HG03354 (cell line): ENCODE measurements around the gene UGGT1.

Experiments used
- ATAC-seq: cut with Tn5 transposase; IDR thresholded peaks from one replicate; pipeline ENCODE4 v1.9.1; 2021; ENCODE audit warnings: mild to moderate bottlenecking; ENCODE audit not compliant: unreplicated experiment, poor library complexity, severe bottlenecking

Gene UGGT1, protein sequence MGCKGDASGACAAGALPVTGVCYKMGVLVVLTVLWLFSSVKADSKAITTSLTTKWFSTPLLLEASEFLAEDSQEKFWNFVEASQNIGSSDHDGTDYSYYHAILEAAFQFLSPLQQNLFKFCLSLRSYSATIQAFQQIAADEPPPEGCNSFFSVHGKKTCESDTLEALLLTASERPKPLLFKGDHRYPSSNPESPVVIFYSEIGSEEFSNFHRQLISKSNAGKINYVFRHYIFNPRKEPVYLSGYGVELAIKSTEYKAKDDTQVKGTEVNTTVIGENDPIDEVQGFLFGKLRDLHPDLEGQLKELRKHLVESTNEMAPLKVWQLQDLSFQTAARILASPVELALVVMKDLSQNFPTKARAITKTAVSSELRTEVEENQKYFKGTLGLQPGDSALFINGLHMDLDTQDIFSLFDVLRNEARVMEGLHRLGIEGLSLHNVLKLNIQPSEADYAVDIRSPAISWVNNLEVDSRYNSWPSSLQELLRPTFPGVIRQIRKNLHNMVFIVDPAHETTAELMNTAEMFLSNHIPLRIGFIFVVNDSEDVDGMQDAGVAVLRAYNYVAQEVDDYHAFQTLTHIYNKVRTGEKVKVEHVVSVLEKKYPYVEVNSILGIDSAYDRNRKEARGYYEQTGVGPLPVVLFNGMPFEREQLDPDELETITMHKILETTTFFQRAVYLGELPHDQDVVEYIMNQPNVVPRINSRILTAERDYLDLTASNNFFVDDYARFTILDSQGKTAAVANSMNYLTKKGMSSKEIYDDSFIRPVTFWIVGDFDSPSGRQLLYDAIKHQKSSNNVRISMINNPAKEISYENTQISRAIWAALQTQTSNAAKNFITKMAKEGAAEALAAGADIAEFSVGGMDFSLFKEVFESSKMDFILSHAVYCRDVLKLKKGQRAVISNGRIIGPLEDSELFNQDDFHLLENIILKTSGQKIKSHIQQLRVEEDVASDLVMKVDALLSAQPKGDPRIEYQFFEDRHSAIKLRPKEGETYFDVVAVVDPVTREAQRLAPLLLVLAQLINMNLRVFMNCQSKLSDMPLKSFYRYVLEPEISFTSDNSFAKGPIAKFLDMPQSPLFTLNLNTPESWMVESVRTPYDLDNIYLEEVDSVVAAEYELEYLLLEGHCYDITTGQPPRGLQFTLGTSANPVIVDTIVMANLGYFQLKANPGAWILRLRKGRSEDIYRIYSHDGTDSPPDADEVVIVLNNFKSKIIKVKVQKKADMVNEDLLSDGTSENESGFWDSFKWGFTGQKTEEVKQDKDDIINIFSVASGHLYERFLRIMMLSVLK (N-terminal part only)

DNA sequence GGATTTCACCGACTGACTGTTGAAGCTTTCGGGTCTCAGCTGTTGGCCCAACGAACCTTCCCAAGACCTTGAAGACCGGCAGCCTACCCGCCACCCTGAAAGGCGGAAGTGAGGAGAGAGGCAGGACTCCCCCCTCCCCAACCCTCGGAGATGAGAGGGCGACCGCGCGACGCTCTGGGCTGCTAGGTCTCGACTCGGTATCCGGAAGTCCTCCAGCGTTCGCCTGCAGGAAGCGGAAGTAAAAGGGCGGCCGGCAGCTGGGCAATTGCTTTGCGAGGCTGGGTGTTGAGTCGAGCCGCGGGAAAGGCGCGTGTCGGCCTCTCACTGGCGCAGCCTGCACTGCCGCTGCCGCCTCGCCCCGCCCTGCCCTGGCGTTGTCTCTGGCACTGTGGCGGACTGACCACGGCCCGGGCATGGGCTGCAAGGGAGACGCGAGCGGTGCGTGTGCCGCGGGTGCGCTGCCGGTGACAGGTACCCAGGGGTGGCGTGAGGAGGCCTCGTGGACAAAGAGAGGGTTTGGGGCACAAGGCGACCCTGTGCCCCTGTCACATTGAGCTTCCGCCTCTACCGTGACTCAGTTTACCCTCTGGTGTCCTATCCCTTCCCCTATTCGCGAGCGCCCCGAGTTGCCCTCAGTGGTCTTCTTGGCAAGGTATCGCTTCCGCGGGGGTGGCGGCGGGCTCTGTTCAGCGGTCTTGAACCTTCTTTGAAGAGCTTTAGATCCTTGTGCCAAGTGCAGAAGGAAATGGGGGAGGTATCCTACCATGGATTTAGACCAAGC lies at the start of gene UGGT1:
Gene UGGT1, plus strand, starts transcription at position 256 of the 781 bp plus-strand sequence. Its CDS starts 158 bp downstream, at position 414.
- ATAC-seq, result peak; percentile 96

DNA sequence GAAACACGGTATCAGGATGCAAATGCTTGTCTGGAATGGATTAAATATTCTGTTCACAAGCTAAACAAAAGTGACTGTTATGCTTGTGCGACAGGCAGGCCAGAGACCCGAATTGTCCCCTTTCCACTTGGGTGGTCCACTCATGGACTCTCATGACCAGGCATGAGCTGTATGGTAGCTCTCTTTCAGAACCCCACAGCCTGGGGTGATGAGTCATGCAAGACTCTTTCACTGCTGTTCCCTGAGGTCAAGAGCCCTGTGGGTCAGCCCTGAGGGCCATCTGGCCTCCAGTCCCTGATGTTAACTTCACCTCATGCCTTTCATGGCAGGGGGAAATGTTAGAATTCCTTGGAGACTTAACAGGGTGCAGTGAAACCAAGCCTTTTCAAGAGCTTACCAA lies 49.4 kb upstream of the UGGT1 start:
- no peak for ATAC-seq

DNA sequence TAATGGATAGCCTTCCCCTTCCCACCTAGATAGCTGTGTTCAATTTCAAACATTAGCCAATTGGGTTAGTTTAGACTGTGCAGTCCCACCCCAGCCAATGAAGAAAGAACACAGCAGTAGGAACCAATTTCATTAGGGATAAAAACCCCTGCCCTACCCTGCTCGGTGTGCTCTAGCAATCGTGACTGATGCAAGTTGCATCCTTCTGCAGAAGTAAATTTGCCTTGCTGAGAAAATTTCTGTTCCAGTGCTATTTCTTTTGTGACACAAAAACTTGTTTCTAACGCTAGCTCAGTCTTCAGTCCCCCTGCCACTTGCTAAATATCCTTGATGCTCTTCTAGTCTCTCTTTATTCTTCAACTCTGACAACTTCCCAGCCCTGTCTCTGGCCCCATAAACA lies 48.0 kb upstream of the UGGT1 start:
- ATAC-seq, result no peak

DNA sequence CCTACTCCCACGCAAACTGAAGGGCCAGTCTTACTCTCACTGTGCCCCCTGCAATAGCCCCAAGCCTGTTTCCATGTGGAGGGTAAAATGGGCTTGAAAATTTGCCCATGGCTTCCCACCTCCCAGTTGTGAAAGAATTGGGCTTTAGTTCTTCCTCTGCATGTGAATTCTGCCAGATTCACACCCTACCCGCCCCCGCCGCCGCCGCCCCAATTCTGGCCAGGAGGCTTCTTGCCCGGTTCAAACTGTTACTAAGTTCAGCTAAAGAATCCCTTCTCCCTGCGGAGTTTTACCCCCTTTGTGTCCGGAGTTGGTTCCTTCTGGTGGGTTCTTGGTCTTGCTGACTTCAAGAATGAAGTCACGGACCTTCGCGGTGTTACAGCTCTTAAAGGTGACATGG lies 37.7 kb upstream of the UGGT1 start:
- no peak for ATAC-seq

DNA sequence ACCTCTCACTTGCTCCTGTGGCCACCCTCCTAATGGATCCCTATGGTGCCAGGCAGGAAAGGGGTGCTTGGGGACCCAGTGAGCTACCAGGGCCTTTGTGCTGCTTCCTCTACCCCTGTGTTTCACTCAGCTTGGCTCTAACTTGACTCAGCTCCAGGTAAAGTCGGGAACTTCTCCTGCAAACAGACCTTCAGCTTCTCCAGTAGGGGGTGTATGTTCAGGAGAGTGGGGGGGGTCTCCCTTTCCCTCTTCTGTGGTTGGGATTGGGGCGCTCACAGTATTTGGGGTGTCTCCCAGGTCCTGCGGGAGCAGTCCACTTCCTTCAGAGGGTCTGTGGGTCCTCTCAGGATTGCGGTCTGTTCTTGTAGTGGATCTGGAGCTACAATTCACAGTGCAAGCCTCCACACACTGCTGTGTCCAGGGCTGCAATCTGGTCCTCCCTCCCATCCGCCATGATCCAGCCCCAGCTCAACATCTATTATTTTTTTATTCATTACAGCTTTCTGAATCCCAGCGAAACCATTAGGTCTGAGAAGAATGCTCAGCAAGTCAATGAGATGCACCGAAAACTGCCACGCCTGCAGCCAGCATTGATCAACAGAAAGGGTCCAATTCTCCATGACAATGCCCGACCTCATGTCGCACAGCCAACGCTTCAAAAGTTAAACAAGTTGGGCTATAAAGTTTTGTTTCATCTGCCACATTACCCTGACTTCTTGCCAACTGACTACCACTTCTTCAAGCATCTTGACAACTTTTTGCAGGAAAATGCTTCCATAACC lies 36.7 kb upstream of the UGGT1 start:
- ATAC-seq, result no peak

DNA sequence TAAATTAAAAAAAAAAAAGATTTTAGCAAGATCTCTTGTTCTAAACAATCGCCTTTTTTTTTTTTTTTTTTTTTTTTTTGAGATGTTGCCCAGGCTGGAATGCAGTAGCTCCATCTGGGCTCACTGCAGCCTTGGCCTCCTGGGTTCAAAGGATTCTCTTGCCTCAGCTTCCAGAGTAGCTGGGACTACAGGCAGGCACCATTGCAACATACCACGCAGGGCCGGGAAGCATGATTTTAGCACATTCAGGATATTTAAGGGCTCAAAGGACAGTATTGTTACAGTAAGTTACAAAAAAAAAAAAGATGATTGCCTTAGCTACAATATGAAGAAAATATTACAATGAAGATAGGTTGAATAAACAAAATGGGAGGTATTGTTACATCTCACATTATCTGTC lies 33.7 kb upstream of the UGGT1 start:
- ATAC-seq, result no peak

DNA sequence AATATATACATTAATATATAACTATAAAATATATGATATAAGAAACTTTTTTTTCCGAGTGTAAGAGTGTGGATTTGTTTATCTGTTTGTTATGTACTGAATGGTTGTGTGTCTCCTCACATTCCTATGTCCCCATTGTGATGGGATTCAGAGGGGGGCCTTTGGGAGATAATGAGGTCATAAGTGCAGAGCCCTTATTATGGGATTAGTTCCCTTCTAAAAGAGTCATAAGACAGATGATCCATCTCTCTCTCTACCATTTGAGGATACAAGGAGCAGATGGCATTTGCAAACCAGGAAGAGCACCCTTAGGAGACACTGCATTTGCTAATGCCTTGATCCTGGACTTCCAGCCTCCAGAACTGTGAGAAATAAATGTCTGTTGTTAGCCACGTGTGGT lies 32.9 kb upstream of the UGGT1 start:
- no peak for ATAC-seq

DNA sequence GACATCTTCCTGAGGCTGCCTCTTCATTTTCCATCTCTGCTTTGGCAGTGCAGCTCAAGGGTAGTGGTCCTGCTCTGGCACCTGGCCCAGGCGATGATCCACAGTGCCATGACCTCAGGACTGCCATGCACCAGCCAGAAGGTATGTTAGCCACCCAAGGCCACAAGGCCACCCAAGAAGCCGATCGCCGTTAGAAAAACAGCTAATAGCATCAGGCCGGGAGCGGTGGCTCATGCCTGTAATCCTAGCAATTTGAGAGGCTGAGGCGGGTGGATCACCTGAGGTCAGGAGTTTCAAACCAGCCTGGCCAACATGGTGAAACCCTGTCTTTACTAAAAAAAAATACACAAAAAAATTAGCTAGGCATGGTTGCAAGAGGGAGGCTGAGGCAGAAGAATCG lies 28.4 kb upstream of the UGGT1 start:
- ATAC-seq, result no peak

DNA sequence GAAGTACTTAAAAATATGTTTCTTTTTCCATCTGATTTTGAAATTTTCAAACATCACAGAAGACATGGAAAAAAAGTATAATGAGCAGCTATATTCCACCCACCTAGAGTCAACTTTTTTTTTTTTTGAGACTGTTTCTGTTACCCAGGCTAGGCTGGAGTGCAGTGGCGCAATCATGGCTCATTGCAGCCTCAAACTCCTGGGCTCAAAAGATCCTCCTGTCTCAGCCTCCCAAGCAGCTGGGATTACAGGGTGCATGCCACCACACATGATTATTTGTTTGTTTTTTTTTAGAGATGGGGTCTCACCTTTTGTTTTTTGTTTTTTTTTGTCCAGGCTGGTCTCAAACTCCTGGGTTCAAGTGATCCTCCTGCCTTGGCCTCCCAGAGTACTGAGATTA lies 26.6 kb upstream of the UGGT1 start:
- no peak for ATAC-seq

DNA sequence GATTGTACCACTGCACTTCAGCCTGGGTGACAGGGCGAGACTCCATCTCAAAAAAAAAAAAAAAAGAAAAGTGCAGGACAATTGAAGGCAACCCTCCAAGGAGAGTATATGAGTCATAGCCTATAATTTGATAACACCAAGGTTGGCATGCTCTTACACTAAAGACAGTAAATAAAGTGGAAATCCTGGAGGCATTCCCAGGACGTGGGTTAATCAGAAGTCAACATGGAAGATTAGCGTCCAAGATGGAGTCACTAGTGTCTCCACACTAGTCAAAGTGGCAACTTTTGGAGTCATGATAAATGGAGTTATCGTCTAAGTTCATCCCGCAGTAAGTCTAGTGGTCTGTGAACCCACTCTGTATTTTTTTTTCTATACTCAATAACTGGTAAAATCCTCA lies 21.2 kb upstream of the UGGT1 start:
- no peak for ATAC-seq

DNA sequence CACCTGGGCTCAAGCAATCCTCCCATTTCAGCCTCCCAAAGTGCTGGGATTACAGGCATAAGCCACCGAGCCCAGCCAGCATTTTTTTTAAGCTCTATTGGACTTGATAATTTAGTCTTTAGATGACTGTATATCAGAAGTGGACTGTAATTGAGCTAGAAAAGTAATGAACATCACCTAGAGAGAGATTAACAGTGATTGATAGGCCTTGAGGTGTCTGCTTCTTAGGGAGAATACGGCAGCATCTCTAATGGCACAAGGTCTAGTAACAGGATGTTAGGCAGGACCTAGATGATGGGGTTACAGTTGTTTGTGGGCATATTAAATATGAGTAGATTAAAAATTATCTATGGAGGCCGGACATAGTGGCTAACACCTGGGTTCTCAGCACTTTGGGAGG lies 17.7 kb upstream of the UGGT1 start:
- no peak for ATAC-seq

DNA sequence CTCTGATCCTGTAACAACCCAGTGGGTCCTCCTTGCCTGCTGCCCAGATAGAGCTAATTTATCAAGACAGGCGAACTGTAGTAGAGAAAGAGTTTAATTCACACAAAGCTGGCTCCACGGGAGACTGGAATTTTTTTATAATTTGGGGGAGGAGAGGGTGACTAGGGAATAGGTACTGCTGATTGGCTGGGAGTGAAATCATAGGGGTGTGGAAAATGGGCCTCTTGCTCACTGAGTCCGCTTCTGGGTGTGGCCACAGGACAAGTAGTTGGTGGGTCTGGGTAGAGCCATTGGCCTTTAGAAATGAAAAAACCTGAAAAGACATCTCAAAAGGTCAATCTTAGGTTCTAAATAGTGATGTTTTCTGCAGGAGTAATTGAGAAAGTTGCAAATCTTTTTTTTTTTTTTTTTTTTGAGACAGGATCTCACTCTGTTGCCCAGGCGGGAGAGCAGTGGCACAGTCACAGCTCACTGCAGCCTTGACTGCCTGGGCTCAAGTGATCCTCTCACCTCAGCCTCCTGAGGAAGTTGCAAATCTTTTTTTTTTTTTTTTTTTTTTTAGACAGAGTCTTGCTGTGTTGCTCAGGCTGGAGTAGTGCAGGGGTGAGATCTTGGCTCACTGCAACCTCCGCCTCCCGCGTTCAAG lies 14.4 kb upstream of the UGGT1 start:
- no peak for ATAC-seq

DNA sequence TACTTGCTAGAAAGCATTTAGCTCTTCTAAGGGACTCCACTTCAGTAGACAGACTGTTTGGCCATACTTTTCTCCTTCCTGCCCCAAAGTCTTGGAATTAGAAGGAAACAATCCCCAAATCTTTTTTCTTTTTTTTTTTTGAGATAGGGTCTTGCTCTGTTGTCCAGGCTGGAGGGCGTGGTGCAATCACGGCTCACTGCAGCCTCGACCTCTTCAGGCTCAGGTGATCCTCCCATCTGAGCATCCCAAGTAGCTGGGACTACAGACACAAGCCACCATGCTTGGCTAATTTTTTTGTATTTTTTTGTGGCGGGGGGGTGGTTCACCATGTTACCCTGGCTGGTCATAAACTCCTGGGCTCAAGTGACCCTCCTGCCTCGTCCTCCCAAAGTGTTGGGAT lies 6.2 kb upstream of the UGGT1 start:
- ATAC-seq, result no peak

DNA sequence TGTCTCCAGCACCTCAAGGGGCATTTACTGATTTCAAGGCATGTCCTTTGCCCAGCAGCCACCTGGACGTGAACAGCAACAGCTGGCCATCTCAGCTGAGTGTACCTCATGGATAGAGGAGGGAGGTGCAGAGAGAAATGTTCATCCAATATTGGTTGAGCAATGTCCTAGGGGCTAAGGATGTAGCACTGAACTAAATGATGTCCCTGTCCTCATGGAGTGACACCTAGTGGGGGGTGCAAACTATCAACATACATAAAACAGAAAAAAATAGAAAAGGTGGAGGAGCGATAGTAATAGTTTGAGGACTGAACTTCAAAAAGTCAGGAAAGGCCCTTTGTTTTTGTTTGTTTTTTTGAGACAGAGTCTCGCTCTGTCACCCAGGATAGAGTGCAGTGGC lies 4.8 kb upstream of the UGGT1 start:
- no peak for ATAC-seq

DNA sequence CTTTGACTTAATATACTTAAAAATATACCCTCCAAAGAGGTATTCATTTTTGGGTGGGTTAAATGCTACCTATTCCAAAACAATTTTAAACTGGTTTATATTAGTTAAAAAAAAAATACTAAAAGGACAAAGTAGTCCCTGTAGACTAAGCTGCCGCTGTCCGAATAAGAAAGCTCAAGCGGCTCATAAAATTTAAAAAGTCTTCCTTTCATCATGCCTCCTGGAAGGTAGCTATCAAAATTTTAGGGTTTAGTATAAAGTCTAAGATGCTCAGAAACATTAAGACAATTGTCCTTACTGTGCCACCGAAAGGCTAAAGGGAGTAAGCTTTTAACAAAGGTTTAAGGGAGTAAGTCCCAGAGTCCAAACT lies 440 bp upstream of the UGGT1 start:
- ATAC-seq, result no peak

DNA sequence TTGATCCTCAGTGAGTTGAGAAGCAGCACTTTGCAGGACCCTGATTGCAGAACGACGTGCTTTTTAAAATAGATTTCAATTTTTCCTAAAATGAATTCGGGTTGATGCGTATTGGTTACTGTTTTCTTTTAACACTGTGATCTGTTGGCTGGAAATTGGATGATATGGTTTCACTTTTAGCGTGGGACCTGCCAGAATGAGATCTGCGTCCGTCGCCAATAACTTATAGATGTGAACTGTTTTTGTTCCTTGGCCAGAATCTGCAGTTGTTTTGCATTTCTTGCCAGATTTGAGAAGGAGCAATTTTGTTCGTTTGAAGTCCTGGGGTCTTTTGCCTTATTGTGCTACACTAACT lies 703 bp downstream of the UGGT1 start:
- ATAC-seq, result peak; percentile 3

DNA sequence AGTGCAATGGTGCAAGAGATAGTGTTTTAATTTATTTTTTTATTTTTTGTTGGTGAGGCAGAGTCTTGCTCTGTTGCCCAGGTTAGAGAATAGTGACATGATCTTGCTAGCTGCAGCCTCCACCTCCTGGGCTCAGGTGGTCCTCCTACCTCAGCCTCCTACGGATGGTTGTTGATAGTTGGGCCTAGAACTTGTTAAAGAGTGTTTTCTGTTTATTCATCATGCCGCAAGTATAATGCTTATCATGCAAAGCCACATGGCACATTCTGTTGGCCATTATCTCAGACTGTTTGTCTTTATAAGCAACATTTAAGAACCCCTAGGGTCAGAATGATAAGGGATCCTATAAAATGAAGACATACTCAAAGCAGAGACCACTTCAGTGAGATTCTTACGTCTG lies 1.7 kb downstream of the UGGT1 start:
- no peak for ATAC-seq

DNA sequence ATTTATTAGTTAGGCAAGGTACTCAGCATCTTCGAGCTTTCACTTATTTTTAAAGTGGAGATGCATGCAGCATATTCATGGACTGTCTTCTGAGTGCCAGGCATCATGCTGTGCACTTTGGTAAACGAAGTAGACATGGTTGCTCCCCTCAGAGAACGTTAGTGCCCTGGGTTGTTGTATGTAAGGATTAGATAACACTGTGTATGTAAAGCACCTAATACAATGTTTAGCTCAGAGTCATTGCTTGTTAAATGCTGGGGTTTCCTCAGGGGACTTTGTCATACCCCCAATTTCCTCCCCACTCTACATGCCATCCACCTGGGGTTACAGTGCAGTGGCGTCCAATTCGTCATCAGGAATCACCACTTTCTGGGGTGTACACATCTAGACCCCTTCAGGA lies 2.8 kb downstream of the UGGT1 start:
- ATAC-seq, result no peak
